Progenitor cell of endocrine pancreas (in vitro differentiated cells): ENCODE data around the gene KLHL28. TPM values are rescaled to one million over a fixed set of nuclear protein-coding genes. Genes with fewer than 3 reads are reported as not detected.

Source experiments
- DNase-seq: peaks from one replicate; pipeline ENCODE4 v3.0.0; 2021; ENCODE audit warnings: low spot score; ENCODE audit not compliant: unreplicated experiment
- H3K27ac Mint-ChIP-seq: 2 replicates; pipeline ENCODE4 v1.8.0; 2021; ENCODE audit warnings: mild to moderate bottlenecking, moderate library complexity, mixed read lengths
- H3K27me3 Mint-ChIP-seq: 2 replicates; pipeline ENCODE4 v1.8.0; 2021; ENCODE audit warnings: mixed read lengths
- H3K36me3 Mint-ChIP-seq: 2 replicates; pipeline ENCODE4 v1.8.0; 2022; ENCODE audit warnings: mixed read lengths; ENCODE audit not compliant: insufficient read depth
- H3K4me1 Mint-ChIP-seq: 2 replicates; pipeline ENCODE4 v1.8.0; 2021; ENCODE audit warnings: low read depth, mixed read lengths
- H3K4me3 Mint-ChIP-seq: 2 replicates; pipeline ENCODE4 v1.8.0; 2021; ENCODE audit warnings: low read depth, mild to moderate bottlenecking, moderate library complexity, mixed read lengths
- H3K9me3 Mint-ChIP-seq: 2 replicates; pipeline ENCODE4 v1.8.0; 2021; ENCODE audit warnings: low read depth, mixed read lengths
- total RNA-seq: library from RNA; stranded (reverse); gene quantifications from 2 replicates; pipeline ENCODE4 v1.2.1, GENCODE V29; 2021
- TF ChIP-seq, protein P1 (sequence below): fragments of 200-600 bp; sonication (generic); IDR thresholded peaks from one replicate; pipeline ENCODE4 v1.5.0; 2021; ENCODE audit warnings: antibody characterized with exemption, mild to moderate bottlenecking; ENCODE audit not compliant: unreplicated experiment

KLHL28 gene
- total RNA-seq, 1 donor from 2014 or later: 17.9 TPM

DNA sequence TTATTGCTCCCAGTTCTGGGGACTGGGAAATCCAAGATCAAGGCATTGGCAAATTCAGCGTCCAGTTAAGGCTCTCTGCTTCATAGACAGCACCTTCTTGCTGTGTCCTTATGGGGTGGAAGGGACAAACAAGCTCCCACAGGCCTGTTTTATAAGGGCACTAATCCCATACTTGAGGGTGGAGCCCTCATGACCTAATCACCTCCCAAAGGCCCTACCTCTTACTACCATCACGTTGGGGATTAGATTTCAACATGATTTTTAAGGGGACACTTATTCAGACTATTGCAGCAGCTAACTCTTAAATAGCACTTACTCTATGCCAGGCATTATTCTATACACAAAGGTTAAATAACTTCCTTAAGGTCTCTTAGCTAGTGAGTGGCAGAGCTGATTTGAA, 17.5 kb upstream of the KLHL28 start:
- H3K27ac Mint-ChIP-seq: no peak overlapping the region
- peaks cover 2% of the 10 kb centered on the region for H3K36me3 Mint-ChIP-seq
- H3K4me3 Mint-ChIP-seq: no peak overlapping the region
- TF ChIP-seq, protein P1, sequence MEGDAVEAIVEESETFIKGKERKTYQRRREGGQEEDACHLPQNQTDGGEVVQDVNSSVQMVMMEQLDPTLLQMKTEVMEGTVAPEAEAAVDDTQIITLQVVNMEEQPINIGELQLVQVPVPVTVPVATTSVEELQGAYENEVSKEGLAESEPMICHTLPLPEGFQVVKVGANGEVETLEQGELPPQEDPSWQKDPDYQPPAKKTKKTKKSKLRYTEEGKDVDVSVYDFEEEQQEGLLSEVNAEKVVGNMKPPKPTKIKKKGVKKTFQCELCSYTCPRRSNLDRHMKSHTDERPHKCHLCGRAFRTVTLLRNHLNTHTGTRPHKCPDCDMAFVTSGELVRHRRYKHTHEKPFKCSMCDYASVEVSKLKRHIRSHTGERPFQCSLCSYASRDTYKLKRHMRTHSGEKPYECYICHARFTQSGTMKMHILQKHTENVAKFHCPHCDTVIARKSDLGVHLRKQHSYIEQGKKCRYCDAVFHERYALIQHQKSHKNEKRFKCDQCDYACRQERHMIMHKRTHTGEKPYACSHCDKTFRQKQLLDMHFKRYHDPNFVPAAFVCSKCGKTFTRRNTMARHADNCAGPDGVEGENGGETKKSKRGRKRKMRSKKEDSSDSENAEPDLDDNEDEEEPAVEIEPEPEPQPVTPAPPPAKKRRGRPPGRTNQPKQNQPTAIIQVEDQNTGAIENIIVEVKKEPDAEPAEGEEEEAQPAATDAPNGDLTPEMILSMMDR: no peak
- no peaks in the 10 kb centered on the region for H3K27me3 Mint-ChIP-seq
- DNase-seq: no peak
- H3K9me3 Mint-ChIP-seq: no peaks in the 10 kb centered on the region
- peaks cover 2% of the 10 kb centered on the region for H3K4me1 Mint-ChIP-seq

- Mint-ChIP-seq H3K9me3 (peaks cover 32% of the 10 kb centered on the region), H3K27ac (no peak overlapping the region), H3K36me3 (peaks cover 51% of the 10 kb centered on the region), H3K4me3 (no peak overlapping the region), H3K4me1 (peaks cover 18% of the 10 kb centered on the region), H3K27me3 (no peaks in the 10 kb centered on the region)
- DNase-seq: no peak
- TF ChIP-seq, protein P1: no peak
Measured at GRCh38 chr14:44971459-44971858, 9.7 kb upstream of the KLHL28 start.

GRCh38 chr14:44970907-44971306, 9.2 kb upstream of the KLHL28 start:
- Mint-ChIP-seq H3K4me3 (no peak overlapping the region), H3K27me3 (no peaks in the 10 kb centered on the region), H3K4me1 (peaks cover 15% of the 10 kb centered on the region), H3K27ac (no peak overlapping the region), H3K9me3 (peaks cover 32% of the 10 kb centered on the region), H3K36me3 (peaks cover 48% of the 10 kb centered on the region)
- no peak for DNase-seq
- TF ChIP-seq, protein P1: no peak

GRCh38 chr14:44968714-44969113, 7.0 kb upstream of the KLHL28 start:
- Mint-ChIP-seq H3K4me1 (peaks cover 32% of the 10 kb centered on the region), H3K9me3 (peaks cover 27% of the 10 kb centered on the region), H3K36me3 (peaks cover 47% of the 10 kb centered on the region), H3K27me3 (no peaks in the 10 kb centered on the region), H3K27ac (no peak overlapping the region), H3K4me3 (peak overlapping the region; percentile 22)
- DNase-seq: no peak
- TF ChIP-seq, protein P1: no peak

DNA sequence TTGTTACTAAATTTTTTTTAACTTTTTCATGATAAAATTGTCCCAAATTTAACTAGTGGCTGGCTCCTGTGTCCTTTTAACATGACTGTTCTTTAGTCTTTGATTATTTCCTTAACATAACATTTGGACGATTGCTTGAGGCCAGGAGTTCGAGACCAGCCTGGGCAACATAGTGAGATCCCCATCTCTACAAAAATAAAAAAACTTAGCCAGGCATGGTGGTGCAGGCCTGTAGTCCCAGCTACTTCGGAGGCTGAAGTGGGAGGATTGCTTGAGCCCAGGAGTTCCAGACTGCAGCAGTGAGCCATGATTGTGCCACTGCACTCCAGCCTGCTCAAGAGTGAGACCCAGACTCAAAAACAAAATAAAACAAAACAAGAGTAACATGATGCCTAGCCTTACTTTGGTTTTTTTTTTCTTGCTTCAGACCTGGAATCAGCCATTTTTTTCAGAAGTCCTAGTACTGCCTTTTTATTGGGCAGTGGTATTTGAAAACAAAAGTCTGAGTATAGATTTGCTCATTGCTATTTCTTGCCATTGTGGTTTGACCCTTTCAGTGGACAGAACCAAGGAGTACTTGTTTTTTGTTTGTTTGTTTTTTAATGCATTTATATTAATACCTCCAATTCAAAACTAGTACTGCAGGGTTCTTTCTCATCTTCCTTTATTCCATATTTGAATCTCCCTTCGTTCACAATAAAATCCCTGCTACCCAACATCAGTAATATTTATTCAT, 5.0 kb upstream of the KLHL28 start:
- TF ChIP-seq, protein P1: no peak
- peaks cover 43% of the 10 kb centered on the region for H3K36me3 Mint-ChIP-seq
- peak overlapping the region; percentile 62 for H3K4me3 Mint-ChIP-seq
- H3K4me1 Mint-ChIP-seq: peaks cover 40% of the 10 kb centered on the region
- peak overlapping the region; percentile 43 for H3K27ac Mint-ChIP-seq
- DNase-seq: no peak
- H3K27me3 Mint-ChIP-seq: no peaks in the 10 kb centered on the region
- H3K9me3 Mint-ChIP-seq: peaks cover 27% of the 10 kb centered on the region
